Activated CD4-positive, alpha-beta T cell treated with anti-CD3 and anti-CD28 coated beads, Interleukin-2, Interleukin-6, amounts not matched to agents 100 ng/mL and 50 ng/mL, durations not matched to agents 16 hours and 8 hours (primary cell): ENCODE measurements around the gene HNRNPA3.
A peak's percentile ranks its signal among the peaks of the same experiment; 100 is the strongest.
"Not testable (repeated sequence)": the region's sequence is repeated elsewhere in the genome, so short reads cannot be mapped to it uniquely, and the experiment has no call there.

ENCODE experiments used
- DNase-seq: peaks from one replicate; pipeline ENCODE4 v3.0.0-alpha.2; 2020

Gene HNRNPA3

GRCh38 chr2:177234267-177234666, 21.7 kb downstream of the HNRNPA3 start:
- DNase-seq, result no peak

GRCh38 chr2:177235855-177236437, 23.4 kb downstream of the HNRNPA3 start:
- no peak for DNase-seq

GRCh38 chr2:177237932-177238331, 25.3 kb downstream of the HNRNPA3 start:
- DNase-seq, result no peak

GRCh38 chr2:177239053-177239452, 26.5 kb downstream of the HNRNPA3 start:
- DNase-seq, result no peak

- peak; percentile 71 for DNase-seq
Observed at GRCh38 chr2:177239932-177240630, 27.5 kb downstream of the HNRNPA3 start.

GRCh38 chr2:177241711-177242120, 29.1 kb downstream of the HNRNPA3 start:
- DNase-seq, result no peak

- DNase-seq, result no peak
Observed at GRCh38 chr2:177242121-177242987, 29.8 kb downstream of the HNRNPA3 start.

- DNase-seq, result no peak
Observed at GRCh38 chr2:177243073-177243472, 30.5 kb downstream of the HNRNPA3 start.

- no peak for DNase-seq
Observed at GRCh38 chr2:177243476-177243875, 30.9 kb downstream of the HNRNPA3 start.

- peak; percentile 33 for DNase-seq
Observed at GRCh38 chr2:177244244-177244771, 31.7 kb downstream of the HNRNPA3 start.

- no peak for DNase-seq
Observed at GRCh38 chr2:177245010-177245422, 32.4 kb downstream of the HNRNPA3 start.

GRCh38 chr2:177246000-177246399, 33.4 kb downstream of the HNRNPA3 start:
- DNase-seq, result no peak

- DNase-seq, result not testable (repeated sequence)
Observed at GRCh38 chr2:177246523-177247030, 34.0 kb downstream of the HNRNPA3 start.

GRCh38 chr2:177247693-177248262, 35.2 kb downstream of the HNRNPA3 start:
- no peak for DNase-seq

- no peak for DNase-seq
Observed at GRCh38 chr2:177249038-177249437, 36.4 kb downstream of the HNRNPA3 start.

- no peak for DNase-seq
Observed at GRCh38 chr2:177250461-177250860, 37.9 kb downstream of the HNRNPA3 start.

GRCh38 chr2:177251165-177251542, 38.6 kb downstream of the HNRNPA3 start:
- no peak for DNase-seq

GRCh38 chr2:177252808-177253531, 40.4 kb downstream of the HNRNPA3 start:
- no peak for DNase-seq

- DNase-seq, result no peak
Observed at GRCh38 chr2:177253704-177254103, 41.1 kb downstream of the HNRNPA3 start.

- no peak for DNase-seq
Observed at GRCh38 chr2:177254433-177255226, 42.0 kb downstream of the HNRNPA3 start.

GRCh38 chr2:177255227-177255601, 42.6 kb downstream of the HNRNPA3 start:
- no peak for DNase-seq
